HEK293T (cell line): ENCODE results near the gene ADORA2B.

ENCODE experiments used
- CTBP1 ChIP-seq: fragments of 450-650 bp; IDR thresholded peaks from 2 replicates; pipeline ENCODE4 v1.6.1; 2016; ENCODE audit warnings: borderline replicate concordance
- FOXA1 ChIP-seq: fragments of 450-650 bp; IDR thresholded peaks from 2 replicates; pipeline ENCODE4 v1.6.1; 2016; ENCODE audit warnings: mild to moderate bottlenecking
- FOXM1 ChIP-seq: fragments of 450-650 bp; IDR thresholded peaks from 2 replicates; pipeline ENCODE4 v1.6.1; 2017; ENCODE audit warnings: mild to moderate bottlenecking, borderline replicate concordance

DNA sequence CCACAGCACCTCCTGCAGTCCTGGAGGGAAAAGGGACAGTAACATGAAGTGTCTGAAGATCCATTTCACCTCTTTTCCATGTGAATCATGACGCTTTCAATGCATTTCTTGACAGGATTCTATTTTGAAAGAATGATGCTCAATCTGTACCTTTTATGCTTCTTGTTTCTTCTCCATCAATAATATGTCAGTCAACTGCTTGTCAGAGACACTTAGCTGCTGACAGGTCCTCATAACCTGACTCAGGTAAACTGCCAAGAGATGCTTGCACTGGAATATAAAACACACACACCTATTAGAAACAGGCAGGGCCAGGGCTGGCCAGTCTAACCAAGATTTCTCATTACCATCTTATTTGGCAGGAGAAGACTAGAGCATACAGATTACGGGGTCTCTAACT is 33.0 kb downstream of the ADORA2B start:
- no peak for TF ChIP-seq CTBP1
- TF ChIP-seq FOXA1, result no peak
- TF ChIP-seq FOXM1, result no peak
